OCI-LY3 (cell line): ENCODE results near the gene ZNF544.

Experiments
- CTCF ChIP-seq: fragments of 200-600, 300-600 bp; sonication (generic); IDR thresholded peaks from 2 replicates; pipeline ENCODE4 v1.5.1; 2014; ENCODE audit warnings: antibody characterized with exemption, low read length, low read depth
- EZH2phosphoT487 ChIP-seq: fragments of 200-600 bp; shearing (Covaris generic); IDR thresholded peaks from 2 replicates; pipeline ENCODE4 v1.6.1; 2018; ENCODE audit warnings: antibody characterized with exemption, mixed run types, low read depth

GRCh38 chr19:58262922-58263296 lies 34.2 kb downstream of the ZNF544 start:
- TF ChIP-seq CTCF (no peak), EZH2phosphoT487 (no peak)
